Activated naive CD4-positive, alpha-beta T cell treated with anti-CD3 and anti-CD28 coated beads, Interleukin-2, amount 50 U/mL, for 24 hours (primary cell): ENCODE data around the gene KCNAB1.

ENCODE experiments used
- H3K27ac Mint-ChIP-seq: one replicate; pipeline ENCODE4 v1.8.0; 2021; ENCODE audit warnings: mild to moderate bottlenecking, mixed read lengths
- H3K27me3 Mint-ChIP-seq: one replicate; pipeline ENCODE4 v1.8.0; 2021; ENCODE audit warnings: mixed read lengths
- H3K36me3 Mint-ChIP-seq: one replicate; pipeline ENCODE4 v1.8.0; 2021; ENCODE audit warnings: mixed read lengths
- H3K4me1 Mint-ChIP-seq: one replicate; pipeline ENCODE4 v1.8.0; 2021; ENCODE audit warnings: mixed read lengths
- H3K4me3 Mint-ChIP-seq: one replicate; pipeline ENCODE4 v1.8.0; 2021; ENCODE audit warnings: mild to moderate bottlenecking, mixed read lengths
- H3K9me3 Mint-ChIP-seq: one replicate; pipeline ENCODE4 v1.8.0; 2021; ENCODE audit warnings: mixed read lengths

The KCNAB1 gene

DNA sequence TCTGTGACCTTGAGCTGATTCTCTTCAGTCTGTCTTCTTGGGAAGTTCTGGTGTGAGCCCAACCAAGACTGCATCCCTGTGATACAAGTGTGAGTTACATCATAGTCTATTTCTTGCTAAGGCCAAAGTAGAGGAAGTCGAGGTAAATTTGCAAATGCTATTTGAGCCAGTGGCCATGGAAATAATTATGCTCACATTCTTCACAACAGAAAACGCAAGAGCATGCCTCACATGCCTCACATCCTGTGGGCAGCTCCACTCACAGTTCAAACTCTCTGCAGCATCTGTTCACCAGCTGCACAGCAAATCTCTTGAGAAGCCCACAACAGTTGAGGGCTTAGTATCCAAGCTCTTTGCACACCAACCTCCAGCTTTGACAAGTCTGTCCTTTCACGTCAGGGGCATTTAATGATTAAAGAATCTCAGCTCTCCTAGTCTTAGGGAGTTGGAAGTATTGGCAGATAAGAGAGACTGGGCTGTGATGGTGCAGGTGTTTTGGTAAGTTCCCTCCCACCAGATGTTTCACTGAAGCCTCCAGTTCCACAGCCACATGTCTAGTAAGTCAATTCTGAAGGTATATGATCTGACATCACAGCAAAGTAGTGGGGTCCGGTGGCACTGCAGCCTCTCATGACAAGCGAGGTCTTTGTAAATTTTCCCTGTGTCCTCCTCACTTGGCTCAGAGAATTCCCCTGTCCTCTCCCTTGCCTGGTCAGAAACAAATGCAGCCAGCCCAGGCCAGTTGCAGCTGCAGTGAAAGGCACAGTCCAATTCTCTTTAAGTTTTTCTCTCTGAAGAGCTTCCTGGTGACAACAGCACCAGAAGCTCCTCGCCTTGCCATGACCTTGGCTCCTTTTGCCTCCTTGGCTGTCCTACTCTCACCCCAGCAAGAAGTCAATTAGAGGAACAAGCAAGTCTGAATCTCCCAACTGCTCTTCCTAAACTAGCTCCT is 268.4 kb downstream of the KCNAB1 start:
- no peaks in the 10 kb centered on the region for H3K9me3 Mint-ChIP-seq
- H3K4me1 Mint-ChIP-seq, result no peaks in the 10 kb centered on the region
- H3K27me3 Mint-ChIP-seq, result peaks cover 3% of the 10 kb centered on the region
- no peak overlapping the region for H3K4me3 Mint-ChIP-seq
- no peak overlapping the region for H3K27ac Mint-ChIP-seq
- H3K36me3 Mint-ChIP-seq, result no peaks in the 10 kb centered on the region

- H3K27ac Mint-ChIP-seq, result no peak overlapping the region
- H3K36me3 Mint-ChIP-seq, result no peaks in the 10 kb centered on the region
- H3K27me3 Mint-ChIP-seq, result peaks cover 2% of the 10 kb centered on the region
- H3K9me3 Mint-ChIP-seq, result no peaks in the 10 kb centered on the region
- H3K4me3 Mint-ChIP-seq, result no peak overlapping the region
- H3K4me1 Mint-ChIP-seq, result no peaks in the 10 kb centered on the region
Measured at GRCh38 chr3:156389449-156389950, 269.1 kb downstream of the KCNAB1 start.

DNA sequence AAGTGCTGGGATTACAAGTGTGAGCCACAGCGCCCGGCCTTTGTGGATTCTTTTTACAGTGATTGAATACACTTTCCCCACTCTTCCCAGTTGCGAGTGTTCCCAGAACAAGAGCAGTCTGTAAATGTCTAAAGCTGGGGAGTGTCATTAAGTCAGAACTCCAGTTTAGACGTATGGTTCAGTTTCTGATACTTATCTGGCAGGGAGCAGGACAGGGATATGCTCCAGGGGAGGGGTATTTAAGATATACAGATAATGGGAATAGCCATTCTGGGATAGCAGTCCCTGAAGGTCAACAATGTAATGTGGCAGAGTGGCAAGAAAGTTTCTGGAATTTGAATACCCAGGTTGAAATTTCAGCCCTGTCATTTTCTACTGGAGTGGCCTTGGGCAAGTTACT is 270.5 kb downstream of the KCNAB1 start:
- Mint-ChIP-seq H3K27me3 (peaks cover under 1% of the 10 kb centered on the region), H3K27ac (no peak overlapping the region), H3K9me3 (no peaks in the 10 kb centered on the region), H3K4me3 (no peak overlapping the region), H3K36me3 (no peaks in the 10 kb centered on the region), H3K4me1 (no peaks in the 10 kb centered on the region)

DNA sequence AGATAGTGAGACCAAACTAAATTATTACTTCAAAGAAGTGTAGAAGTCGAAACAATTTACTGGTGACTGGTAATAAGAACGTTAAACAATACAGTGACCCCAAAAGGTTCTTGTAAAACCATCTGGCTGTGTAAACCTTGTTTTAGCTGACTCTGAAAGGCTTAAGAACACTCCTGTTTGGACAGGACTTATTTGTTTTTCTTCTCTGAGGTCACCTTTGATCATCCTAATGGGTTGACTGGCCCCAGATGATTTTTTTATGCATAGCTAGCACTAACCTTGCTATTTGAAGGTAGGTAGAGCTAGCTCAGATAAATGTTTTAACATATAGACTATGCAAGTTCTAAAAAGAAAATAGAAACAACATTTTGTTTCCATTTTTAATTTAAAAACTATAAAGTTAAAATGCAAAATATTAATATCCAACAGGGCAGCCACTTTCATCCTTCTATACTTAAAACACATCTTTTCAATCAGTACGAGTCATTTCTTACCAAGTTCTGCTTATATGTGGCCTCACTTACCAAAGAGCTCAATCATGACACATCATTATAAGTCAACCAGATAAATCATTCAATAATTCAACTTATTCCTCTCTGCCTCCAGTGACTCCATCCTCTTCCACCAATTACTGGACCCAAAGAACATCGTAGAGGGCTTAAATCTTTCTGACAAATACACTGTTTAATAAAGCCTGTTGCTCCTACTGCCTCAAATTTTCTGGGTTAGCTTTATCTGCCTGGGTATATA is 275.8 kb downstream of the KCNAB1 start:
- H3K36me3 Mint-ChIP-seq, result no peaks in the 10 kb centered on the region
- H3K4me1 Mint-ChIP-seq, result no peaks in the 10 kb centered on the region
- no peaks in the 10 kb centered on the region for H3K9me3 Mint-ChIP-seq
- H3K4me3 Mint-ChIP-seq, result no peak overlapping the region
- no peak overlapping the region for H3K27ac Mint-ChIP-seq
- peaks cover 2% of the 10 kb centered on the region for H3K27me3 Mint-ChIP-seq

GRCh38 chr3:156396851-156397250 is 276.5 kb downstream of the KCNAB1 start:
- Mint-ChIP-seq H3K27ac (no peak overlapping the region), H3K9me3 (no peaks in the 10 kb centered on the region), H3K27me3 (peaks cover 2% of the 10 kb centered on the region), H3K36me3 (no peaks in the 10 kb centered on the region), H3K4me1 (no peaks in the 10 kb centered on the region), H3K4me3 (no peak overlapping the region)

DNA sequence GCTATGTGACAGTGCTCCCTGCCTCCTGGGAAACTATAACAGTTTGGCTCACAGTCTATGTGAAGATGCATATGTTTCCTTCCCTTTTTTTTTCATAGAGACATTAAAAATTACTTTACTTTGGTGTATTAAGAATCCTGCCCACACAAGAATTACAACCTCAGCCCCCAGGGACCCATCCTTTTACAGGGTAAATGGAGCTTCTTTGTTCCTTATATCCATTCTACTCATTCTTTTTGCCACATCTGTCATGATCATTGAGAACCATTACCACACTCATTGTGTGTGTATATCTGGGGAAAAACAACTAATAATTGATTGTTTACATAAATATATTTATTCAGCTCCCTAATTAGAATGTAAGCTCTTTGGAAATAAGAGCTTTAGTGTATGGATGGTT is 277.2 kb downstream of the KCNAB1 start:
- Mint-ChIP-seq H3K27ac (no peak overlapping the region), H3K4me3 (no peak overlapping the region), H3K27me3 (peaks cover 2% of the 10 kb centered on the region), H3K36me3 (no peaks in the 10 kb centered on the region), H3K9me3 (no peaks in the 10 kb centered on the region), H3K4me1 (no peaks in the 10 kb centered on the region)

- no peaks in the 10 kb centered on the region for H3K4me1 Mint-ChIP-seq
- no peak overlapping the region for H3K4me3 Mint-ChIP-seq
Measured at GRCh38 chr3:156400062-156400461, 279.7 kb downstream of the KCNAB1 start.

GRCh38 chr3:156400735-156401134 is 280.4 kb downstream of the KCNAB1 start:
- no peak overlapping the region for H3K4me3 Mint-ChIP-seq
- no peaks in the 10 kb centered on the region for H3K36me3 Mint-ChIP-seq
- no peak overlapping the region for H3K27ac Mint-ChIP-seq
- no peaks in the 10 kb centered on the region for H3K4me1 Mint-ChIP-seq
- no peaks in the 10 kb centered on the region for H3K9me3 Mint-ChIP-seq
- peaks cover 2% of the 10 kb centered on the region for H3K27me3 Mint-ChIP-seq

More at GRCh38 chr3:156400062-156400461, 279.7 kb downstream of the KCNAB1 start:
- Mint-ChIP-seq H3K27ac (no peak overlapping the region), H3K36me3 (no peaks in the 10 kb centered on the region), H3K9me3 (no peaks in the 10 kb centered on the region), H3K27me3 (peaks cover 2% of the 10 kb centered on the region)

- no peaks in the 10 kb centered on the region for H3K36me3 Mint-ChIP-seq
- no peaks in the 10 kb centered on the region for H3K4me1 Mint-ChIP-seq
- H3K27ac Mint-ChIP-seq, result no peak overlapping the region
- H3K4me3 Mint-ChIP-seq, result no peak overlapping the region
- H3K9me3 Mint-ChIP-seq, result no peaks in the 10 kb centered on the region
- H3K27me3 Mint-ChIP-seq, result no peaks in the 10 kb centered on the region
Measured at GRCh38 chr3:156404217-156404616, 283.8 kb downstream of the KCNAB1 start.

DNA sequence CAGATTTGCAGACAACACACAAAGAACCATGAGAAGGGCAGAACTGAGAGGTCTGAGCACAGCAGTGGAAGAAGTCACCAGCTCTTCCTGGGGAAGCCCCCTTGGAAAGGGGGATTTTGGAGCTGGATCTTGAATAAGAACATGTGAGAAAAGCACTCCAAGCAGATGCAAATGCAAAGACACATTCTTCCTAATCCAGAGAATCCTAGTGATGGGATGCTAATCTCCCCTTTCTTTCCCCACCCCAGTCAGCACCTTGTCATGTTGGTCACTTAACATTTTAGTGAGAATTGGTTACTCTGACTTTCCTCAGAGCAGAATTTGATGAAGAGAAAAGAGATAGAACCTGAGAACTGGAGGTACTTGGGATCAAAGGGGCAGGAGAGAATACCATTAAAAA is 286.0 kb downstream of the KCNAB1 start:
- Mint-ChIP-seq H3K27me3 (no peaks in the 10 kb centered on the region), H3K36me3 (no peaks in the 10 kb centered on the region), H3K9me3 (no peaks in the 10 kb centered on the region), H3K4me3 (no peak overlapping the region), H3K27ac (no peak overlapping the region), H3K4me1 (no peaks in the 10 kb centered on the region)

GRCh38 chr3:156407617-156408225 is 287.3 kb downstream of the KCNAB1 start:
- H3K4me3 Mint-ChIP-seq, result no peak overlapping the region
- H3K27me3 Mint-ChIP-seq, result no peaks in the 10 kb centered on the region
- H3K4me1 Mint-ChIP-seq, result no peaks in the 10 kb centered on the region
- no peak overlapping the region for H3K27ac Mint-ChIP-seq
- no peaks in the 10 kb centered on the region for H3K9me3 Mint-ChIP-seq
- no peaks in the 10 kb centered on the region for H3K36me3 Mint-ChIP-seq

DNA sequence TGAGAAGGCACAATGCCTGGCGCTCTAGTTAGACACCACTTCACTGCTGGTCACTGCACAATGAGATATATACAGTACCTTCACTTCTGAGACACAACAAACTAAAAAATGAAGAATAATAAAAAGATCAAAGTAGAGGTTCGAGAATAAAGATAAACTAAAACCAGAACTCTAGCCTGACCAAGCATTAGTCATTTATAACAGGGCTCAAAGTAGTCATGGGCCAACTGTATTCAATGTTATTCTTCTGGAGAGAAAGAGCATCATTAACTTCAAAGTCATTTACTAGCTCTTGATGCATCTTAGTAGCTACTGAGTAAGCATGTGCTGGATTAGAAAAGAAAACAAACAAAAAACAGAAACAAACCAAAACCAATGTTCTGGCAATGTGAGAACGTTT is 289.3 kb downstream of the KCNAB1 start:
- Mint-ChIP-seq H3K36me3 (no peaks in the 10 kb centered on the region), H3K4me1 (no peaks in the 10 kb centered on the region), H3K27ac (no peak overlapping the region), H3K27me3 (no peaks in the 10 kb centered on the region), H3K4me3 (no peak overlapping the region), H3K9me3 (no peaks in the 10 kb centered on the region)

DNA sequence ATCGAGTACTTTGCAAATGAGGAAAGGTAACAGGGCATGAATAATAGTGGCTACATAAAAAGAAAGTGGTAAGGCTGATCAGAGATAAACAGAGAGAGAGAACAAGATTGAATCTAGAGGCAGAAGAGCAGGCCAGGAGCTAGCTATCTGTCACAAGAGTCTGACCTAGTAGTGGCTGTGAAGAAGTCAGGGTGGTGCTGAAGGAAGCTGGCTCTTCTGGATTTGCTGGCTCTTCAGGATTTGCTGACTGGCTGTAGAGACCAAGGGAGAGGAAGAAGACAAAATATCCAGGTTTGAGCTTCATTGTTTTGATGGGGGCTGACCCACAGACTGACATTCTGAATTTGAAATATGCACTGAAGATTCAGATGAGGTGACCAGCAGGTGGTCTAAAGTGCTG is 292.2 kb downstream of the KCNAB1 start:
- no peaks in the 10 kb centered on the region for H3K9me3 Mint-ChIP-seq
- no peaks in the 10 kb centered on the region for H3K4me1 Mint-ChIP-seq
- no peak overlapping the region for H3K27ac Mint-ChIP-seq
- H3K36me3 Mint-ChIP-seq, result no peaks in the 10 kb centered on the region
- no peaks in the 10 kb centered on the region for H3K27me3 Mint-ChIP-seq
- no peak overlapping the region for H3K4me3 Mint-ChIP-seq

DNA sequence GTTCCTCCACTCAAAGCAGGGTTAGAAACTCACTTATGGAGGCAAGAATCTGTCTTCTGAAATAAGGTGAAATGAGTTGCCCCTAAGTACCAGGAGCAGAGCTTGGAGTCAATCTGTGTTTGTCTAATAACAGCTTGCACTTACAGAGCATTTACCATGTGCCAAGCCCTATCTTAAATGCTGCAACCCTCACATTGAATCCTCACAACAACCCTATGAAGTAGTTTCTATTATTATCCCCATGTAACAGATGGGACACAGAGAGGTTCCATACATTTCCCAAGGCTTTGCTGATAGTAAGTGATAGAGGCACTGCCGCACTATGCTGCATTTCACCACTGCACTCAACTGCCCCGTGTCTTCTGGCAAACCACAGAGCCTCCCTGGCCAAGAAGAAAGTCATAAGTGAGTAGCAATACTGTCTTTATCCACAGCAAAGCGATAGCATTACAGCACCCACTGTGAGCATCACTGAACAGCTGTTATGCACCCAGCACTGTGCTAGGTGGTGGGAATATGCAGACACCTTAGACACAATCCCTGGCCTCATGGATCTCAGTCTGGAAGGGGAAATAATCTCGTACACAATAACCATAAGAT is 293.0 kb downstream of the KCNAB1 start:
- H3K9me3 Mint-ChIP-seq, result no peaks in the 10 kb centered on the region
- no peaks in the 10 kb centered on the region for H3K4me1 Mint-ChIP-seq
- no peaks in the 10 kb centered on the region for H3K27me3 Mint-ChIP-seq
- H3K36me3 Mint-ChIP-seq, result no peaks in the 10 kb centered on the region
- H3K4me3 Mint-ChIP-seq, result no peak overlapping the region
- no peak overlapping the region for H3K27ac Mint-ChIP-seq

GRCh38 chr3:156416846-156417558 is 296.6 kb downstream of the KCNAB1 start:
- H3K27ac Mint-ChIP-seq, result no peak overlapping the region
- no peak overlapping the region for H3K4me3 Mint-ChIP-seq
- no peaks in the 10 kb centered on the region for H3K4me1 Mint-ChIP-seq
- no peaks in the 10 kb centered on the region for H3K27me3 Mint-ChIP-seq
- H3K9me3 Mint-ChIP-seq, result no peaks in the 10 kb centered on the region
- H3K36me3 Mint-ChIP-seq, result no peaks in the 10 kb centered on the region
